C4-2B (cell line): Measurements from ENCODE around the gene KLHL22.
"Not testable (repeated sequence)": the region's sequence is repeated elsewhere in the genome, so short reads cannot be mapped to it uniquely, and the experiment has no call there.

Experiments
- CTCF ChIP-seq: fragments of 450-650 bp; conservative IDR thresholded peaks from 2 replicates; pipeline ENCODE4 v1.5.1; 2017; ENCODE audit warnings: mild to moderate bottlenecking
- ZFX ChIP-seq: fragments of 450-650 bp; IDR thresholded peaks from 2 replicates; pipeline ENCODE4 v1.6.1; 2017

DNA sequence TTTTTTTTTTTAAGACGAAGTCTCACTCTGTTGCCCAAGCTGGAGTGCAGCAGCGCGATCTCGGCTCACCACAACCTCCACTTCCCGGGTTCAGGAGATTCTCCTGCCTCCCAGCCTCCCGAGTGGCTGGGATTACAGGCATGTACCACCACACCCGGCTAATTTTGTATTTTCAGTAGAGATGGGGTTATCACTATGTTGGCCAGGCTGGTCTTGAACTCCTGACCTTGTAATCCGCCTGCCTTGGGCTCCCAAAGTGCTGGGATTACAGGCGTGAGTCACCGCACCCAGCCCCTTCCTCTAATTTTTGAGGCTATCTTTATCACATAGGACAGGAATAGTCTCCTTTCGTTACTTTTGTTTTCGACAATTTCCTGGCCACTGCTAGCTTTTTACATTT, 20.0 kb downstream of the KLHL22 start:
- TF ChIP-seq CTCF, ZFX: not testable (repeated sequence)
